Measurements from ENCODE around the gene HPX. TPM values are rescaled to one million over a fixed set of nuclear protein-coding genes. Genes with fewer than 3 reads are reported as not detected.

The HPX gene
- total RNA-seq, 1 experiment from 2014 or later, result 0.45 TPM

DNA sequence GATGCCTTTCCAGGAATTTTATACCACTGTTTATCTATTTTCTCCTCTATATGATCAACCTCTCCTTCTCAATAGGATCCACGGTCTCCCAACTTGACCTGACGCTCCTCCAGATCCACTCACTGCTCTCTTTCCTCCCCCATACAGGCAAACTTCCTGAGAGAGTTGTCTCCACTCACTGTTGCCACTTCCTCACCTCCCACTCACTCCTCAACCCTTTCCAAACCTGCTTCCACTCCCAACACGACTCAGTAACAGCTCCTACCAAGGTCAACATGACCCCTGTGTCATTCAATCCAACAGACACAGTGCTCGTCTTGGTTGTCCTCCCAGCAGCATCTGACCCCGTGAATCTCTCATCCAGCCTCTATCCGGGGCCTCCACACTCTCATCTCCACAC is 25.0 kb downstream of the HPX start:
- Mint-ChIP-seq H3K4me3 (ENCODE audit: low read depth, unreplicated experiment) (no peak overlapping the region), H3K27ac (ENCODE audit: unreplicated experiment) (no peak overlapping the region), H3K4me1 (ENCODE audit: low read depth, unreplicated experiment) (no peaks in the 10 kb centered on the region), H3K36me3 (ENCODE audit: insufficient read depth, unreplicated experiment) (peaks cover 6% of the 10 kb centered on the region), H3K9me3 (ENCODE audit: low read depth, unreplicated experiment) (no peaks in the 10 kb centered on the region), H3K27me3 (ENCODE audit: unreplicated experiment) (peaks cover 6% of the 10 kb centered on the region)
- CTCF ChIA-PET, result no interaction called here
- TF ChIP-seq, protein P1, sequence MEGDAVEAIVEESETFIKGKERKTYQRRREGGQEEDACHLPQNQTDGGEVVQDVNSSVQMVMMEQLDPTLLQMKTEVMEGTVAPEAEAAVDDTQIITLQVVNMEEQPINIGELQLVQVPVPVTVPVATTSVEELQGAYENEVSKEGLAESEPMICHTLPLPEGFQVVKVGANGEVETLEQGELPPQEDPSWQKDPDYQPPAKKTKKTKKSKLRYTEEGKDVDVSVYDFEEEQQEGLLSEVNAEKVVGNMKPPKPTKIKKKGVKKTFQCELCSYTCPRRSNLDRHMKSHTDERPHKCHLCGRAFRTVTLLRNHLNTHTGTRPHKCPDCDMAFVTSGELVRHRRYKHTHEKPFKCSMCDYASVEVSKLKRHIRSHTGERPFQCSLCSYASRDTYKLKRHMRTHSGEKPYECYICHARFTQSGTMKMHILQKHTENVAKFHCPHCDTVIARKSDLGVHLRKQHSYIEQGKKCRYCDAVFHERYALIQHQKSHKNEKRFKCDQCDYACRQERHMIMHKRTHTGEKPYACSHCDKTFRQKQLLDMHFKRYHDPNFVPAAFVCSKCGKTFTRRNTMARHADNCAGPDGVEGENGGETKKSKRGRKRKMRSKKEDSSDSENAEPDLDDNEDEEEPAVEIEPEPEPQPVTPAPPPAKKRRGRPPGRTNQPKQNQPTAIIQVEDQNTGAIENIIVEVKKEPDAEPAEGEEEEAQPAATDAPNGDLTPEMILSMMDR (IDR thresholded peaks at IDR 0.05; ENCODE audit: unreplicated experiment), result no peak
- no peak for DNase-seq
- intact Hi-C loops (cut with micrococcal nuclease; ENCODE audit: unreplicated experiment), result no loop called here
- no TSS peak for BruUV-seq (replicated peaks)

DNA sequence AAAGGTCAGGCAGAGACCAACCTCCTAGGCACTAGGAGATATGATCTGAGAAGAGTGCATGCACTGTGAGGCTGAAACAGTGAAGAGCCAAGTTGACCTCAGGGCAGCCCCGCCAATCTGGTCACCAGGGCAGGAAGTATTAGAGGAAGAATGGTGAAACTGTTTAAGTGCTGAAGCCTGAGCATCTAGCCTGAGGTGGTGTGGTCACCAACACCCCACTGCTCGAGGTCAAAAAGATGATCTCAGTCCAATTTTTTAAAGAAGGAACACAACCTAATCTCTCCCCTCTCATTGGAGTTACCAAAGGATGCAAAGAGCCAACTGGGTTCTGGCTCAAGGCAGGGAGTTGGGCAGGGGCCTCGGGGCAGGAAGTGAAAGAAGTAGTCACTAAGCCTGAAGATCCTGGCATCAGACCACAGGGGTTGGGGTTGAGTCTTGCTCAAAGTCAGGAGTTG is 25.9 kb downstream of the HPX start:
- Mint-ChIP-seq H3K4me3 (ENCODE audit: low read depth, unreplicated experiment) (no peak overlapping the region), H3K27me3 (ENCODE audit: unreplicated experiment) (no peaks in the 10 kb centered on the region), H3K9me3 (ENCODE audit: low read depth, unreplicated experiment) (no peaks in the 10 kb centered on the region), H3K27ac (ENCODE audit: unreplicated experiment) (no peak overlapping the region), H3K36me3 (ENCODE audit: insufficient read depth, unreplicated experiment) (peaks cover 6% of the 10 kb centered on the region), H3K4me1 (ENCODE audit: low read depth, unreplicated experiment) (no peaks in the 10 kb centered on the region)
- CTCF ChIA-PET, result no interaction called here
- no peak for DNase-seq
- TF ChIP-seq, protein P1 (IDR thresholded peaks at IDR 0.05; ENCODE audit: unreplicated experiment), result no peak
- intact Hi-C loops (cut with micrococcal nuclease; ENCODE audit: unreplicated experiment), result no loop called here
- BruUV-seq (replicated peaks), result no TSS peak

DNA sequence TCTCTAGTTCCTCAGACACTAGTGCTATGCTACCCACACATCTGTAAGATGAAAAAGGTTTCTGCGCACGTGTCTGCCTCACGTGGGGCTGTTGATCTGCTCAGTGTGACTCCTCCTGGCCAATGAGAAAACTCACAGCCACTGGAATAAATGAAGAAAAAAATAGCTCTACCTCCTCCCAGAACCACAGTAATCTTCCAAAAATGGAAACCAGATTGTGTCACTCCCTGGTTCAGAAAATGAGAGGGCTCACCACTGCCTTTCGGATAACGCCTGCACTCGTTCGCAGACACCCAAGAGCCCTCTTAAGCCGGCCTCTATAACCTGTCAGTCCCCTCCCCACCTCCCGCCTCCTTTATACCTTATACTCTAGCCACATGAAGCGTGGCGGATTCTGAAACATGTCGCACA is 27.0 kb downstream of the HPX start:
- Mint-ChIP-seq H3K4me1 (ENCODE audit: low read depth, unreplicated experiment) (no peaks in the 10 kb centered on the region), H3K9me3 (ENCODE audit: low read depth, unreplicated experiment) (no peaks in the 10 kb centered on the region), H3K36me3 (ENCODE audit: insufficient read depth, unreplicated experiment) (no peaks in the 10 kb centered on the region), H3K27ac (ENCODE audit: unreplicated experiment) (no peak overlapping the region), H3K27me3 (ENCODE audit: unreplicated experiment) (no peaks in the 10 kb centered on the region), H3K4me3 (ENCODE audit: low read depth, unreplicated experiment) (no peak overlapping the region)
- BruUV-seq (replicated peaks), result no TSS peak
- CTCF ChIA-PET, result no interaction called here
- no peak for DNase-seq
- intact Hi-C loops (cut with micrococcal nuclease; ENCODE audit: unreplicated experiment), result no loop called here
- TF ChIP-seq, protein P1 (IDR thresholded peaks at IDR 0.05; ENCODE audit: unreplicated experiment), result no peak

DNA sequence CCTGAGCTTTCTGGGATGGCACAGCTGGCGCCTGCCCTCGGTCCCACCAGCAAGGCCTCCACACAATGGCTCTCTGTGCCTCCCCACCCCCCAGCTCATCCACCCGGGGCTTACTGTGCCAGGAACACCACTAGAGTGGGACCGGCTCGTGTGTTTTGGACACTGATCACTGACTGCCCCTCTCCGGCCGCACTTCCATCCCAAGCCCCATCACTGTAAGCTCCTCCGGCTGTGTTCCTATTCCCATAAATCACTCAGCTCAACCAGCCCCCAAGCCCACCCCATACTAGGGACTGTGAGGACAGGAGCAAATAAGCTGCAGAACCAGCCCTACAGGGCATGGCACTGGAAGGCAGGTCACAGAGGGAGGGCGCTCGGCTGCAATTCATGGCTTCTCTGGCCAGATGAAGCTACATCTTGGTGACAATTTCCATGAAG is 29.2 kb downstream of the HPX start:
- no peak overlapping the region for H3K4me3 Mint-ChIP-seq (ENCODE audit: low read depth, unreplicated experiment)
- TF ChIP-seq, protein P1 (IDR thresholded peaks at IDR 0.05; ENCODE audit: unreplicated experiment), result no peak
- no peaks in the 10 kb centered on the region for H3K9me3 Mint-ChIP-seq (ENCODE audit: low read depth, unreplicated experiment)
- CTCF ChIA-PET, result no interaction called here
- no peak overlapping the region for H3K27ac Mint-ChIP-seq (ENCODE audit: unreplicated experiment)
- H3K36me3 Mint-ChIP-seq (ENCODE audit: insufficient read depth, unreplicated experiment), result no peaks in the 10 kb centered on the region
- peaks cover 6% of the 10 kb centered on the region for H3K27me3 Mint-ChIP-seq (ENCODE audit: unreplicated experiment)
- BruUV-seq (replicated peaks), result no TSS peak
- H3K4me1 Mint-ChIP-seq (ENCODE audit: low read depth, unreplicated experiment), result no peaks in the 10 kb centered on the region
- no peak for DNase-seq
- intact Hi-C loops (cut with micrococcal nuclease; ENCODE audit: unreplicated experiment), result no loop called here
